Measurements from ENCODE around the gene CD244.
"Not testable (repeated sequence)": the region's sequence is repeated elsewhere in the genome, so short reads cannot be mapped to it uniquely, and the experiment has no call there.

Gene CD244

GRCh38 chr1:160808289-160808688, 54.4 kb downstream of the CD244 start:
- no peak for DNase-seq

- DNase-seq = no peak
These were observed 54.9 kb downstream of the CD244 start for GRCh38 chr1:160807738-160808137.

- no peak for DNase-seq
These were observed 55.4 kb downstream of the CD244 start for GRCh38 chr1:160807247-160807646.

GRCh38 chr1:160806784-160807183, 55.9 kb downstream of the CD244 start:
- no peak for DNase-seq

- DNase-seq = no peak
These were observed 56.5 kb downstream of the CD244 start for GRCh38 chr1:160806109-160806665.

- no peak for DNase-seq
These were observed 60.7 kb downstream of the CD244 start for GRCh38 chr1:160801836-160802580.

GRCh38 chr1:160800645-160801408, 61.9 kb downstream of the CD244 start:
- DNase-seq = no peak

GRCh38 chr1:160800142-160800541, 62.5 kb downstream of the CD244 start:
- no peak for DNase-seq

GRCh38 chr1:160799641-160800040, 63.0 kb downstream of the CD244 start:
- DNase-seq = no peak

- DNase-seq = no peak
These were observed 64.2 kb downstream of the CD244 start for GRCh38 chr1:160798439-160798838.

GRCh38 chr1:160797861-160798273, 64.8 kb downstream of the CD244 start:
- DNase-seq = no peak

GRCh38 chr1:160797271-160797709, 65.4 kb downstream of the CD244 start:
- no peak for DNase-seq

- no peak for DNase-seq
These were observed 66.7 kb downstream of the CD244 start, which contains the start of gene LY9 for GRCh38 chr1:160795951-160796383. LY9 (plus strand) TSS chr1:160796174; CDS start chr1:160796188, 14 bp downstream.

- no peak for DNase-seq
These were observed 68.3 kb downstream of the CD244 start for GRCh38 chr1:160794376-160794775.

- DNase-seq = no peak
These were observed 72.7 kb downstream of the CD244 start for GRCh38 chr1:160789702-160790611.

- no peak for DNase-seq
These were observed 73.5 kb downstream of the CD244 start for GRCh38 chr1:160789051-160789701.

- not testable (repeated sequence) for DNase-seq
These were observed 79.5 kb downstream of the CD244 start for GRCh38 chr1:160782988-160783765.

GRCh38 chr1:160781914-160782689, 80.6 kb downstream of the CD244 start:
- DNase-seq = no peak

- DNase-seq = no peak
These were observed 81.4 kb downstream of the CD244 start for GRCh38 chr1:160781186-160781766.

- no peak for DNase-seq
These were observed 82.3 kb downstream of the CD244 start for GRCh38 chr1:160780398-160780755.
